GM15510 (cell line): Measurements from ENCODE around the gene TCF12.

ENCODE experiments used
- POLR2A ChIP-seq: IDR thresholded peaks from 3 replicates; pipeline ENCODE4 v1.6.1; 2011; ENCODE audit warnings: borderline replicate concordance; ENCODE audit not compliant: insufficient read length; ENCODE audit errors: extremely low read depth

Gene TCF12

DNA sequence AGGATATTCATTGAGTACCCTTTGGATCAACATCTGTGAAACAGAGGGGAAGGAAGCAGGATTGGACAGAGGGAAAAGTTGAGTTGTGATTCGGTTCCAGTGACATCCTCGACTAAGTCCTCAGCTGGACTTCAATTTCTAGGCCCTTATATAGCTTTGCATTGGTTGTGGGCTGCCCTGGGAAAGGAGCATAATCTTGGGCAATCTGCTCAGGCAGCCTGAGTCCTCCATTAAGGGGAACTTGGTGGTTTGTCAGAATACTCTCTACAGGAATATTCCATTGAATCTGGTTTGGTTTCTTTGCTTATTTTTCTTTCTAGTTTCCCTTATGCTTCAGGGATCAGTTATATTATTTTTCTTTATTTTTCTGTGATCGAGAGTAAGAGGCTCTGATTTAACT lies 94.1 kb downstream of the TCF12 start:
- TF ChIP-seq POLR2A, result no peak

GRCh38 chr15:57015360-57015759 lies 96.9 kb downstream of the TCF12 start:
- TF ChIP-seq POLR2A, result no peak

DNA sequence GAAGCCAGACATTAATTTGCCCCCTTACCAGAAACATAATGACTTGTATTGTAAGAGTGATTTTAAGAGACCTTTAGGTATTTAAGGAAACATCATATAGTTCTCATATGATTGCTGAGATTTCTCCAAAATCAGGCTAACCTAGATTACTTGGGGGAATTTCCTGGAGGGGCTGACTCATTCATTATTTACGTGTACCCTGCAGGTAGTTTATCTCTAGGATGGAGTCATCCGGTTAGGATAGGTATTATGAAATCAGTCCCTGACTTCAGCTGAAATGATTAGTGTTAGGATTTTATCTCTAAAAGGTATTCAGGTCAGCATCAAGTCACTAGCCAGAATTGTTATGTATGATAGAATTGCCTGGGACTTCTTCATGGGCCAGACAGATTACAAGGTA lies 97.5 kb downstream of the TCF12 start:
- TF ChIP-seq POLR2A, result no peak

DNA sequence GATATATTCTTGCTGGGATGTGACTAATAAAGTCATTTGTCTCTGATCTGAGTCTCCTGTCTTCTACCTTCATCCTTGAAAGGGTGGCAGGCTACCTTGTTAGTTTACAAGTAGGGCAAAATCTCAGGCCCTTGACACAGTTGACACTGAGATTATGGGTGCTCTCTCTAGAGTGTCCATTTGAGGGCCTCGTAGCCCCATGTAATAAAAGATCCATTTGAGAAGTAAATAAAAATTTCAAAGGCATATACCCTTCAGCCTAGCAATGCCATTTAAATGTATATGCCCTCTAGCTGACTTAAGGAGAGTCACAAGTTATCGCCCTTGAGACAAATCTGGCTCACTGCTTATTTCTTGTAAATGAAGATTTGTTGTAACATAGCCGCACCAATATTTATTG lies 98.6 kb downstream of the TCF12 start:
- TF ChIP-seq POLR2A, result no peak

DNA sequence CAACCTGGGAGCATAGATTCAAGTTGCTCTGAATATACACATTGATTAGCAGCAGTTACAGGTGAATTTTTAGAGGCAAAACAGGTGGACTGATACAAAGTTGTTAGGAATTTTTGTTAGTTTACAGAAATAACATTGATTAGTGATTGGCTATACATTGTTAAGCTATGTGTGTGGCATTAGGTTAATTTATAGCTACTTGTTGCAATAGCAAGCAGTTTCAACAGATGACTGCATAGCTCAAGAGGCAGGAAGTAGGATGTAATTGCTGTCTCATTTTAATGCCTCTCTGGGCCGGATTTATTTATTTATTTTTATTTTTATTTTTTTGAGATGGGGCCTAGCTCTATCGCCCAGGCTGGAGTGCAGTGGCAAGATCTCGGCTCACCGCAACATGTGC lies 99.7 kb downstream of the TCF12 start:
- no peak for TF ChIP-seq POLR2A

DNA sequence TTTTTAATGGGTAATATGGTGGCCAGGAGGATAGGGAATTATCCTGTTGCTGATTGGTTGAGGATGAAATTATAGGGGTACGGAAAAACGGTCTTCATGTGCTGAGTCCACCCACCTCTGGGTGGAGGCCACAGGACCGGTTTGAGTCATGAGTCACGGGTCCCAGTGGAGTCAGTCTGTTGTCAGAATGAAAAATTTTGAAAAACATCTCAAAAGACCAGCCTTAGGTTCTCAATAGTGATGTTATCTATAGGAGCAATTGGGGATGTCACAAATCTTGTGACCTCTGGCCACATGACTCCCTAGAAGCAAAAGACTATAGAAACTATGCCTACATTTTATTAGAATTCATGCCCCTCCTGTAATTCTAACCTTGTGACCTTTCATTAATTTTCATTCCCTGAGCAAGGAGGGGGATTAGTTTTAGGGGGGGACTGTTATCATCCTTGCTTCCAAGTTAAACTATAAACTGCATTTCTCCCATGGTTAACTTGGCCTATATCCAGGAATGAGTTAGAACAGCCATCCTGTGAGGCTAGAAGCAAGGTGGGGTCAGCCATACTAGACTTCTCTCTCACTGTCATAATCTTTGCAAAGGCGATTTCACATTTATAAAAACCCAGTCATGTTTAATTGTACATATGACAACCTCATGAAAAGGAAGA lies 101.2 kb downstream of the TCF12 start:
- no peak for TF ChIP-seq POLR2A

GRCh38 chr15:57025264-57025926 lies 107.0 kb downstream of the TCF12 start:
- no peak for TF ChIP-seq POLR2A

DNA sequence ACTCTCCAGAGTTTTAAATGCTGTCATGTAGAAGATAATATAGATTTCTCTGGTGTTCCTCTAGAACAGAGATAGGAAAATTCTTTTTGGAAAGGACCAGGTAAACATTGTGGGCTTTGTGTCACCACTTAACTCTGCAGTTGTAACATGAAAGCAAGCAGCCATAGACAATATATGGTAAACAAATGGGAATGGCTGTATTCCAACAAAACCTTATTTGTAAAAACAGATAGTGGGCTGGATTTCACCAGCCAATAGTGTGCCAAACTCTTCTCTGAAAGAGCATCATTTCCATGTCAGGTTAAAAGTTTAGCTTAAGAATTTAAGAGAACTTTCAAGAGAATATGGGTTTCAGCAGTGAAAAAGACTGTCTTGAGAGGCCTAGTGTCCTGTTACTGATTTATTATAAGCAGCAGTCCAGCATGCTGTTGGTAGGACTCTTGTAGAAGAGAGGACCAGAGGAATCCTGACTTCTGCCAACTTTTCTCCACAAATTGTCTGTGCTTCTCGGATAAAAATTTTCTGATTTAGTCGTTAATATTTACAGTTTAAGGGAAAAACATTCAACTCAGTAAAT lies 107.7 kb downstream of the TCF12 start:
- TF ChIP-seq POLR2A, result no peak

GRCh38 chr15:57027596-57027995 lies 109.2 kb downstream of the TCF12 start:
- TF ChIP-seq POLR2A, result no peak

DNA sequence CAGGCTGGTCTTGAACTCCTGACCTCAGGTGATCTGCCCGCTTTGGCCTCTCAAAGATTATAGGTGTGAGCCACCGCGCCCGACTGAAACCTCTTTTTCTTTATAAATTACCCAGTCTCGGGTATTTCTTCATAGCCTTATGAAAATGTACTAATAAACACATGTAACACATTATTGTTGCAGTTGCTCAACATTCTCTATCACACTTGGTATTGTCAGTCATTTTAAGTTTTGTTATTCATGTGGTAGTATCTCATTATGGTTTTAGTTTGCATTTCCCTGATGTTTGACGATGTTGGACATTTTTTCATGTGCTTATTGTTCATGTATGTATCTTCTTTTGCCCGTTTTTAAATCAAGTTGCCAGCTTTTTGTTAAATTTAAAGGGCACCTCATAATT lies 109.7 kb downstream of the TCF12 start:
- TF ChIP-seq POLR2A, result no peak

- no peak for TF ChIP-seq POLR2A
Observed at GRCh38 chr15:57030011-57030410, 111.6 kb downstream of the TCF12 start.

GRCh38 chr15:57031082-57031481 lies 112.6 kb downstream of the TCF12 start:
- no peak for TF ChIP-seq POLR2A

- TF ChIP-seq POLR2A, result no peak
Observed at GRCh38 chr15:57031605-57032004, 113.2 kb downstream of the TCF12 start.

DNA sequence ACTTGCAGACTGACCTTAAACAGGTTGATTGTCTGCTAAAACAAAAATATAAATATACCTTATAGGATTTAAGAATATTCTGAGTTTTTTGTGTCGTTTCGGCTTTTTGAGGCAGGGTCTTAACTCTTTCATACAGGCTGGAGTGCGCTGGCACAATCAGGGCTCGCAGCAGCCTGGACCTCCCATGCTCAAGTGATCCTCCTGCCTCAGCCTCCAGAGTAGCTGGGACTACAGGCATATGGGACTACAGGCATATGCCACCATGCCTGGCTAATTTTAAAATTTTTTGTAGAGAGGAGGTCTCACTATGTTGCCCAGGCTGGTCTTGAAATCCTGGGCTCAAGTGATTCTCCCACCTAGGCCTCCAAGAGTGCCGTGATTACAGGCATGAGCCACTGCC lies 113.9 kb downstream of the TCF12 start:
- TF ChIP-seq POLR2A, result no peak

GRCh38 chr15:57033715-57034439 lies 115.4 kb downstream of the TCF12 start:
- TF ChIP-seq POLR2A, result no peak
